ENCODE data around the gene GSTM1. TPM values are rescaled to one million over a fixed set of nuclear protein-coding genes. Genes with fewer than 3 reads are reported as not detected.
"Not testable (repeated sequence)": the region's sequence is repeated elsewhere in the genome, so short reads cannot be mapped to it uniquely, and the experiment has no call there.

Gene GSTM1
- total RNA-seq, 4 donors from 2014 or later, result 93.7 TPM; not detected in 3

GRCh38 chr1:109671067-109671466, 16.6 kb upstream of the GSTM1 start:
- DNase-seq, result no peak
- Histone ChIP-seq H3K27me3 (no peaks in the 10 kb centered on the region), H3K4me1 (peaks cover 0 to 14% (median 2%) of the 10 kb centered on the region in 4 donors), H3K9me3 (no peaks in the 10 kb centered on the region), H3K4me3 (no peak overlapping the region), H3K36me3 (peaks cover 0 to 5% (median 0%) of the 10 kb centered on the region in 3 donors), H3K27ac (no peak overlapping the region)
- TF ChIP-seq CTCF (IDR thresholded peaks at IDR 0.05) (no peak), POLR2A (IDR thresholded peaks at IDR 0.05) (no peak)

GRCh38 chr1:109673861-109674260, 13.8 kb upstream of the GSTM1 start:
- not testable (repeated sequence) for H3K27ac ChIP-seq, H3K4me1 ChIP-seq, DNase-seq

GRCh38 chr1:109676683-109677381, 10.8 kb upstream of the GSTM1 start:
- not testable (repeated sequence) for H3K27me3 ChIP-seq, H3K4me3 ChIP-seq, H3K4me1 ChIP-seq, H3K36me3 ChIP-seq, H3K9me3 ChIP-seq, H3K27ac ChIP-seq, DNase-seq

More at GRCh38 chr1:109673861-109674260, 13.8 kb upstream of the GSTM1 start:
- not testable (repeated sequence) for H3K4me3 ChIP-seq, H3K36me3 ChIP-seq, H3K9me3 ChIP-seq, H3K27me3 ChIP-seq

- TF ChIP-seq POLR2A (IDR thresholded peaks at IDR 0.05) (no peak), CTCF (IDR thresholded peaks at IDR 0.05) (no peak)
- H3K27ac ChIP-seq, result no peak overlapping the region
- no peak overlapping the region for H3K4me3 ChIP-seq
- H3K27me3 ChIP-seq, result no peaks in the 10 kb centered on the region
- H3K36me3 ChIP-seq, result peaks cover 0 to 5% (median 0%) of the 10 kb centered on the region in 3 donors
- no peaks in the 10 kb centered on the region for H3K9me3 ChIP-seq
- H3K4me1 ChIP-seq, result no peaks in the 10 kb centered on the region
- DNase-seq, result no peak
Observed at GRCh38 chr1:109677459-109677858, 10.2 kb upstream of the GSTM1 start.

DNA sequence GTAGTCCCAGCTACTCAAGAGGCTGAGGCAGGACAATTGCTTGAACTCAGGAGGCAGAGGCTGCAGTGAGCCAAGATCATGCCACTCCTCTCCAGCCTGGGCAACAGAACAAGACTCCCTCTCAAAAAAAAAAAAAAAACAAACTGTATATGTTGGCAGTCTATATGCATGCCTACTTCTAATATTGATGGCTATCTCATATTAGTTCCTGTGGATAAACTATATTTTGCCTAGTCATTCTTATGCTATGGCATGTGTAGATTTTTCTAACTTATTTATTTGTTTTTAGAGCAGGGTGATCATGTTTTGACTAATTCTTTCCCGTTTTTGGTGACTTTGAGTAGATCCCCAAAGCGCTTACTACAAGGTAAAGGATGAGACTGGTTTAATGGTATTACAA, 9.0 kb upstream of the GSTM1 start:
- not testable (repeated sequence) for H3K27ac ChIP-seq, H3K4me3 ChIP-seq, H3K9me3 ChIP-seq, DNase-seq, H3K36me3 ChIP-seq, H3K27me3 ChIP-seq, H3K4me1 ChIP-seq

- not testable (repeated sequence) for H3K27me3 ChIP-seq, H3K9me3 ChIP-seq, DNase-seq, H3K27ac ChIP-seq, H3K36me3 ChIP-seq, H3K4me3 ChIP-seq, H3K4me1 ChIP-seq
Observed at GRCh38 chr1:109684777-109685176, 2.8 kb upstream of the GSTM1 start.

GRCh38 chr1:109685399-109685798, 2.2 kb upstream of the GSTM1 start:
- H3K36me3 ChIP-seq, H3K27me3 ChIP-seq, H3K4me3 ChIP-seq, H3K27ac ChIP-seq, H3K9me3 ChIP-seq, H3K4me1 ChIP-seq, DNase-seq: not testable (repeated sequence)

- not testable (repeated sequence) for DNase-seq, H3K9me3 ChIP-seq, H3K4me1 ChIP-seq, H3K36me3 ChIP-seq, H3K27me3 ChIP-seq, H3K4me3 ChIP-seq
- peak overlapping the region in 1 of 4 donors; percentile 57 for H3K27ac ChIP-seq
Observed at GRCh38 chr1:109685890-109686289, 1.7 kb upstream of the GSTM1 start.

- DNase-seq, H3K27me3 ChIP-seq, H3K36me3 ChIP-seq, H3K9me3 ChIP-seq, H3K4me1 ChIP-seq: not testable (repeated sequence)
- peak overlapping the region in 1 of 4 donors; percentile 63 for H3K4me3 ChIP-seq
- H3K27ac ChIP-seq, result peak overlapping the region in 1 of 4 donors; percentile 81
Observed at GRCh38 chr1:109687109-109687508, 508 bp upstream of the GSTM1 start.

Measured in Peyer's patch (tissue), 4 donors.